GM18498 (cell line): ENCODE data around the gene CCDC74B.
"Not testable (repeated sequence)": the region's sequence is repeated elsewhere in the genome, so short reads cannot be mapped to it uniquely, and the experiment has no call there.

Source experiments
- ATAC-seq: cut with Tn5 transposase; IDR thresholded peaks from one replicate; pipeline ENCODE4 v1.9.1; 2021; ENCODE audit warnings: mild to moderate bottlenecking, moderate library complexity; ENCODE audit not compliant: unreplicated experiment

Gene CCDC74B

GRCh38 chr2:130145006-130145414, at the start of gene CCDC74B:
TSS of gene CCDC74B (minus strand) at chr2:130145112. CDS start at chr2:130144996, 116 bp downstream.
- peak; percentile 95 for ATAC-seq

- ATAC-seq, result not testable (repeated sequence)
These were observed 48.9 kb upstream of the CCDC74B start for GRCh38 chr2:130193824-130194223.

DNA sequence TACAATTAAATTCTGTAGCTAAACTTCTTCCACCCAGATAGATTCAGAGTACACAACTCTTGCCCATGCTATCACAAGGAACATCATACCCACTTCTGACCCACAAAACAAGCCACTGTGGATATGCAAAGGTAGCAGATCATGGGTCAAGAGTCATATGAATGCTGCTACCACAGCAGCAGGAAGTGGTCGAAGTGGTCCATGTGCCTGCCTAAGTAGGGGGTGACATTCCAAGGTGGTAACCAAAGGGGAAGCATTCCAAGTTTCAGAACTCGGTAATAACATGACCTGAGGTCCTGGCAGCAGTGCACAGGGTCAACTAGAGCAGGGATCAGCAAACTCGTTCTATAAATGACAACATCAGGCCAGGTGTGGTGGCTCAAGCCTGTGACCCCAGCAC, 47.5 kb upstream of the CCDC74B start:
- ATAC-seq, result not testable (repeated sequence)

GRCh38 chr2:130191319-130191718, 46.4 kb upstream of the CCDC74B start:
- not testable (repeated sequence) for ATAC-seq

DNA sequence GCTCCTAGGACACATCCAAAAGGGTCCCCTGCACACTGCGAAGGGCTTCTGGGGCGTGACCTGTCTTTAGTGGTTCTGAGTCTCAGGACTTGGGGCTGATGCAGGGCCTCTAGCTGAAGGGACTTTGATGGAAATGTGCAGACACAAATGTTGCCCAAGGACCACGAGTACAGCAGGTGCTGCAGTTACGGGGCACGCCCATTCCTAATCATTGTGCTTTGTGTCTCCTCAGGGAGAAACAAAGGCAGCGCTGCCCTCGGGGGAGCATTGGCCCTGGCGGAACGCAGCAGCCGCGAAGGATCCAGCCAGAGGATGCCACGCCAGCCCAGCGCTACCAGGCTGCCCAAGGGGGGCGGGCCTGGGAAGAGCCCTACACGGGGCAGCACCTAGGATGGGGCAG, 45.3 kb upstream of the CCDC74B start:
- no peak for ATAC-seq

DNA sequence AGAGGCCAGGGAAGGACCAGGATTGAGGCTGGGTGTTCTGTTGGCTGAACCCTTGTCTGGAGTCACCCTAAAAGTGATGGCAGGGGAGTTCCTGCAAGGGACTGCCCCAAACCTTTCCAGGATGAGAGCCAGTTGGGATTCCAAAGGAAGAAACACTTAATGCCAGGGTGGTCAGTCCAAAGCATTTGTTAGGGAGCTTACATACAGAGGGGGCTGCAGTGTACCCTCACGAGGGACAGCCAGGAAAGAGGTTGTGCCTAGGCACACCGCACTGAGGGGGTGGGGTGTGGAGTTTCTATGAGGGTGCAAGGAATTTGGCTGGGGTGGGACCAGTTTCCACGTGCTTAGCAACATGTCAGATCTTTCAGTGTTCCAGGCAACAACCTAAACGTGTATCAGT, 44.0 kb upstream of the CCDC74B start:
- not testable (repeated sequence) for ATAC-seq

DNA sequence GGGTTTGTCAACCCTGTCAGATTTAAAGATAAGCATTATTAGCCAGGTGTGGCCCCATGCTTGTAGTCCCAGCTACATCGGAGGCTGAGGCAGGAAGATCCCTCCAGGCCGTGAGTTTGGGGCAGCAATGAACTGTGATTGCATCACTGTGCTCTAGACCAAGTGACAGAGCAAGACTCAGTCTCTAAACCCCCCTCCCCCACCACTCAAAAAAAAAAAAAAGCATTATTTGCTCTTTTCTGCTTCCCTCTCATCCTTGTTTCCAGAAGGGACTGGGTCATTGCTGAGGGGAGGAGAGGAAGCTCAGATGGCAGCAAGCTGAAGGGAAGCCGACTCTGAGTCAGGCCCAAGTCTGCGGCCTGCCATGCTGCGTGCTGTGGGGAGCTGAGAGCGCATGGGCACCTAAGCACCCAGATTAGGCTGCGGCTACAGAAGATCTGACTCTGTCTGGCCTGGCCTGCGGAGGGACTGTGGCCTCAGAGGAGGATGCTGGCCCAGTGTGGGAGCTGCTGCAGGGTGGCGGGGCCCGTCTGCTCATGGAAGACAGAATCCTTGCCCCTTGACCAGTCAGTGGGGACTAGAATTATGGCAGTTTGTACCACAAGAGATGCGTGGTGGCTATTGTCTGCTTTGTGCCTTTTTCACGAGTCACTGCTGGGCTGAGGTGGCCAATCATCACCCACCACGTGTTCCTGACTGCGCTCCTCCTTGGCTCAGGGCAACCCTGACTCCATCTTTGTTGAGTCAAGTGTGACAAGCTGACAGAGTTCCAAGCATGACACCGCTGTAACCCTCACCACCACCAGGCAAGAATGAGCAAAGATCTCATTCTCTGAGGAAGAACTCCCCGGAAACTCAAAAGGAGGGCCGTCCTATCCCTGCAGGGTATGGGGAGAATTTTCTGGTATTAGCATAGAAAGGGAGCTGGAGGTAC, 43.2 kb upstream of the CCDC74B start:
- not testable (repeated sequence) for ATAC-seq

DNA sequence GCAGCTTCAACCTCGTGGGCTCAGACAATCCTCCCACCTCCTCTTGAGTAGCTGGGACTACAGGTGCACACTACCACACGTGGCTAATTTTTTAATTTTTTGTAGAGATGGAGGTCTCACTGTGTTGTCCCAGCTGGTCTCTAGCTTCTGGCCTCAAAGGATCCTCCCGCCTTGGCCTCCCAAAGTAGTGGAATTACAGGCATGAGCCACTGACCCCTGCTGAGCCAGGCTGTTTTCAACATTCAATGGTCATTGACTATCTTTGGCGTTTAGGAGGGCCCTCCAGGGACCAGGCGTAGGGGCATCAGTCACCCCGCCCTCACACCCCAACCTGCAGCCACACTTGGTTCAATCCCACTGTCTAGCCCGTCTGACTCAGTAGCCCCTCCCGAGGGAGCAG, 42.4 kb upstream of the CCDC74B start:
- no peak for ATAC-seq

GRCh38 chr2:130186391-130186790, 41.5 kb upstream of the CCDC74B start:
- no peak for ATAC-seq

GRCh38 chr2:130185896-130186295, 41.0 kb upstream of the CCDC74B start:
- no peak for ATAC-seq

GRCh38 chr2:130185436-130185835, 40.5 kb upstream of the CCDC74B start:
- ATAC-seq, result no peak

DNA sequence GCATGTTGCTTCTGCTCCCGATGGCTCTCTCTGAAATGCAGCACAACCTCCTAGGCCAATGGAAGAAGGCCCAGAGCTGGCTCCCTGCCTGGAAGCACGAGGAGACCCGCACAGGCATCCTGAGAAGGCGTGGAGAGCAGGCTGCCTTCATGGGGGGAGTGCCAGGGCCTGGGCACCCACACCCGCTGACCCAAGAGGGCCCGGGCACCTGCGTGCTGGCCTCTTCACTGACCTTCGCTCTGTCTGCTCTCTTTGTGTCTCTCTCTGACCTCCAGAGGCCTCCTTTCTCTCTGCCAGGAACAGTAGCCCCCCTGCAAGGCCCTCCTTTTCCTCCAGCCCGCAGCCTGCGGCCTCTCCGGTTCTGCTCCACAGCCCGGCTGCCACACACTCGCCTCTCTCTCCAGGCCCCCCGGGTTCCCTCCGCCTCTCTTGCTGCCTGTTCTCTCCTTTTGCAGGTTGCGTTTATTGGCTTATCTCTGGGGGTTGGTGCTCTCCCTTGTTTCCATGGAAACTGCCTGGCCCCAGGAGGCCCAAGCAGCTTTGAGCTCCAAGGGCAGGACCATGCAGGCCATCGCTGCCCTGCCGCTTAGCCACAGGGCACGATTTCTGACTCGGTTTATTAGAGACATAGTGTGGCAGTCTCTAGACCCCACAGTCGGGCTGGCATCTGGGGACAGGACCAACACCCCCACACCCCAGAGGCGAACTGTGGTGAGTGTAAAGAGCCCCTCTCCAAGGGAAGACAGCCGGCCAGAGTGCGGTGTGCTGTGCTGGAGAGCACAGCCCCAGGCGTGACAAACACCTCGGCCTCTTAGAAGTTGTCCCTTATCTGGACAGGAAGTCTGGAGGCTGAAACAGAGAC, 38.8 kb upstream of the CCDC74B start:
- ATAC-seq, result no peak

GRCh38 chr2:130182826-130183511, 38.1 kb upstream of the CCDC74B start:
- ATAC-seq, result peak; percentile 6

- ATAC-seq, result peak; percentile 84
These were observed 37.2 kb upstream of the CCDC74B start, which contains the start of gene MZT2B for GRCh38 chr2:130181880-130182682. TSS of gene MZT2B (plus strand) at chr2:130182262. CDS start at chr2:130182283, 21 bp downstream.

GRCh38 chr2:130181325-130181879, 36.5 kb upstream of the CCDC74B start, which contains the start of gene SMPD4:
TSS of gene SMPD4 (minus strand) at chr2:130181602. CDS start at chr2:130176592, 5,010 bp downstream.
- peak; percentile 70 for ATAC-seq

- ATAC-seq, result not testable (repeated sequence)
These were observed 35.8 kb upstream of the CCDC74B start for GRCh38 chr2:130180404-130181324.

DNA sequence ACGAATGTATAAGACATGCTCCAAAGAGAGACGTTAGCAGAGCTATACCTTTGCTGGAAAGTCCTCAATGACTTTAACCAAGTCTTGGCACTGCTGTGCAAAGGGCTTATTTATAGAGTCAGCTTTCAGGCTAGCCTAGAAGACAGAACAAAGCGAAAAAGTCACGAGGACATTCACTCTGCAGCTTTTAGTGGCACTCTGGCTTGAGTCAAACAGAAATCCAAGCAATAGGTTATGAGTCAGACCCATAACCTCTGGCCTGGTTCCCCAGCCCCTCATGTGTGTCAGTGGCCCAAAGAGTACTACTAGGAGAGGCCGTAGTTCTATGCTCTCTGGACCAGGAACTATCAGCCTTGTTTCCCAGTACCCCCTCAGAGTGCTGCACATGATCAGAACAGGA, 30.0 kb upstream of the CCDC74B start:
- ATAC-seq, result peak; percentile 49

GRCh38 chr2:130169896-130170295, 25.0 kb upstream of the CCDC74B start:
- ATAC-seq, result no peak
